HG03175 (cell line): ENCODE data around the gene MOK.
A peak's percentile ranks its signal among the peaks of the same experiment; 100 is the strongest.

ENCODE experiments used
- ATAC-seq: cut with Tn5 transposase; IDR thresholded peaks from one replicate; pipeline ENCODE4 v1.9.1; 2021; ENCODE audit warnings: mild to moderate bottlenecking, moderate library complexity; ENCODE audit not compliant: unreplicated experiment

The MOK gene

DNA sequence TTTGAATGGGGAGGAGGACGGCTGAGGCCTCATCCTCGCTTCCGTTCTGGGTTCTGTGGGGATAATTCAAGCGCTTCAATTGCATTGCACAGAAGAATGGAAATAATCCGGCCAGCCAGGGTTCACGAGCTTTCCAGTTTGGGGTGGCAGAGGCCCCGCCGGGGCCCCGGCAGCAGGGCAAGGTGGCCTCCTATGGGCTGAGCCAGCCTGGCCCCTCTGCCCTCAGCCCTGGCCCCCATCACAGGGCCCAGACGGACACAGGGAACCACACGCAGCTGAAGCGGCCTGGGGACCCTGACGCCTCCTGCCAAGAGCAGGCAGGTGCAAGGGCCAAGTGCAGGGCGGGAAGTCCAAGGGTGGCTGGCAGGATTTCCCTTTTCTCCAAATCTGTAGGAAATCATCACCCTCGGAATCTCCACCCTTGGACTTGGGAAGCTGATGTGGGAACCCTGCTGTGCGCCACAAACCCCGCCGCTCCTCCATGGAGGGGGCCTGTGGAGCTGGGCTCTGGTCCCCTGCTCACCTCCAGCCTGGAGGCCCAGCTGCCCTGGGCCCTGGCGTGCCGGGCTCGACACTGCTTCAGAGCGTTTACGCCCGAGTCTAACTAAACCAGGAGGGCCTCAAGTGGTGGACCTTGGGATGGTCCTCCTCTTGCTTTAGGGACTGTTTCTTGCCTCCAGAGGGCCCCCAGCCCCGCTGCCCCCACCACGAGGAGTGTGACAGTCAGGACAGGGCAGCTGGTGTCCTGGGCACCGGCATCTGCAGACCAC is 78.4 kb downstream of the MOK start:
- ATAC-seq = no peak

DNA sequence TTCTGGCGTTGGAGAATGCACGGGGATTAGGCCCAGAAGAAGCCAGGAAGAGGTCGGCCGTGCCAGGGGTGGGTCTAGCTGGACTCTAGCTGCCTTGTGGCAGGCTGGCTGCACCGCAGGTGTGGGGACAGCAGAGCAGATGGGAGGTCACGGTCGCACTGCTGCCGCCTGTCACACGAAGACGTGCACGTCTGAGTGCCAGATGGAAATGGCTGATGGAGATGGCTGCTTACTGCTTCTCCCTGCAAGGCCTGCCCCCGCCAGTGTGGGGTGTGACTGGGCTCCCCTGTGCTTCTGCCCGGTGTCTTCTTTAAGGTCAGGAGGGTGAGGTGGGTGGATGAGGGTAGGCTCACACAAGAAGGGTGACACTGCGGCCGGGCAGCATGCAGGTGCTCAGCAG is 79.0 kb downstream of the MOK start:
- no peak for ATAC-seq

DNA sequence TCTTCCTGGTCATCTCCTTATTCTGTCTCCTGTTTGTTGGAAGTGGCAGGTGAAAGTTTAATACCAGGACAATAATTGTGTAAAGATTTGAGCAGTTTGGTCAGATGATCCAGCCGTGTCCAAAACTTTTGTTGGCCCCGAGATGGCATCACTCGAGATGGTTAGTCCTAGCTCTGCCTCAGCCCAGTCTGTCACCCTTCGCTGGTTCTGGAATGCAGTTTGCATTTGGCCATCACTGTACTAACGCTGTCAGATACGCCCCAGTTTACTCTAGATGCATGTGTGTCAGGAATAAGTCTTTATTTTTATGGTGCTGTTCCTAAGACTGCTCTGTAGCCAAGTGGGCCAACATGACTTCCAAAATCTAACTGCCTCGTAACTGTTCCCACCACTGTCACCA is 79.6 kb downstream of the MOK start:
- ATAC-seq = no peak

DNA sequence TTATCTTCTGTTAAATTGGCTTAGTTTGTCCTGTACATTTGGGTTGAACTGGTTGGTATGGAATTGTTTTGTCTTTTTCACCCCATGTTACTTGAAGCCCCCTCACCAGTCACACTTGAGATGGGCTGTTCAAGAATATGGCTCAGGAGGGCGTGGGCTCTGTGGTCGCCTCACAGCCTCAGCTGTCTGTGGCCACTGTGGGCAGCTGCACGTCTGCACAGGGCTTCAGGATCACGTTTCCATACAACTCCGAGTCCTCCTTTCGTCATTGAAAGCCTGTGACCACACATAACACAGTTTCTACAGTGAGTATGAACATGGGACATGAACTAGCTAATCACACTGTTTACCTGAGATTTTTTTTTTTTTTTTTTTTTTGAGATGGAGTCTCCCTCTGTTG is 81.3 kb downstream of the MOK start:
- ATAC-seq = no peak

DNA sequence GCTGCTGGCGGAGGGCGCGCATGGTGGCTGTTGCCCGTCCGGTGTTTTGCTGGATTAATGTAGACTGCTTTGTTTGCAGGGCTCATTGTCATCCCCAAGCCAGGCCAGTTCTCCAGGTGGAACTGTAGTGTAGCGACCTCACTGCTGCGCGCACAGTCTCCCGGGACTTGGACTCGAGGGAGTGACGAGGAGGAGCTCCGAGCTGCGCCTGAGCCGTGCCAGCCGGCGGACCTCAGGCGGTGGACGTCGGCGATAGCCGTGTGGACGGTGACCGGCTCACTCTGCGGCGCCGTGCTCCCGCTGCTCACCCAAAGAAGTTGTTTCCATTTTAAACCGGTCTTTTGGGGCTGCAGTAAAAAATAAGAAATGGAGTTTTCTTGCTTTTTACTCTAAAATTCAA is 82.2 kb downstream of the MOK start:
- ATAC-seq = no peak

DNA sequence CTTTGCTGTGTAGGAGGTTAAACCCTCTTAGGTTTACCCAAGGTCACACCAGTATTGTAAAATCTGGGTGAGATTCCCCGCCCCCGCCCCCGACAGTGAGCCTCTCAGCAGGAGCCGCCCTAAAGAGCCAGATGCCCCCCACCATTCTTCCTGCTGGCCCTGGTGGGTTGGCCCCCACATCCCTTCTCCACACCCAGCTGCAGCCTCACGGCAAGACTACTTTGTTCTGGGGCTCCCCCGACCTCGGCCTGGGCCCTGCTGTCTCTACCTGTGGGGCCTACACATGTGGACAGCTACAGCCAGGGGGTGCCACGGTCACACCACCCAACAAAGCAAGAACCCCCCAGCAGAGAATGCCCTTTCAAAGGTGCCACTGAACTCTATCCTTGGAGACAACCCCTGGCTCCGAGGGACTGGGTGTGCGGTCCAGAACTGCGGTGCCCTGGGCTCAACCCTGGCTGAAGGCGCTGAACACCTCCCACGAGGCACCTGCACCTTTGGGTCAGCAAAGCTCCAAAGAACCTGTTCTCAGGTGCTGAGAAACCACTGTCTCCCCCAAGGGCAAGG is 82.9 kb downstream of the MOK start:
- ATAC-seq = no peak

DNA sequence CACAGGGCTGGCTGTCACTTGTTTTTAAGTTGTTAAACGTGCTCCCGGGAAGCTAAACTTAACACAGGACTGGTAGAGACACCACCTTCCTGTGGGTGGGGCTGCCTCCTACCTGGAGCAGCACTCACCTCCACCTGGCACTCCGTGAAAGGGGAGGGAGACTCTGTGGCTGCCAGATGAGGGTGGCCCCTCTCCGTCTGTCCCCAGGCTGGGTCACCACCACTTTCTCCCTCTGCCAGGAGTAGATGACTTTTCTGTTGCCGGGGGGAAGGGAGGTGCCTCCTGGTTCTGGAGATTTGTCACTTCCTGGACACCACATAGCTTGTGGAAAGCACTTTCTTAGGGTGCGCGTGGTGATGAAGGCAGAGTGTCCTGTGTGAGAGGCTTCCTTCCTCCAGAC is 83.9 kb downstream of the MOK start:
- ATAC-seq = no peak

DNA sequence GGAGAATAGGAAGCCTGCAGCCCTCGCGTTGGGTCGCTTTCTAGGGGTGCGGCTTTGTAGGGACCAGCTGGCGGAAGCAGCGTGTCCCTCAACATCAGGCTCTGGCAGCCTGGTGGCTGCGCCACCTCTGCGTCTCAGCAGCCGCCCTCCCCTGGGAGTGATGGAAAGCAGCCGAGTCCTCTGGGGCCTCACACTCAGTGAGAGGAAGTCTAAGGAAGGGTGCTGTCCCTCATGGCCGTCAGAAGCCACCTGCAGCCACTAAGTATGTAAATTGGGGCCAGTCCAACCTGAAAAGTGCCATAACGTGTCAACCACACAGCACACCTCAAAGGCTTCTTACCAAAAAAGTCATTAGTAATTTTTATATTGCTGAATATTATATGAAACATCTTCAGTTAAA is 84.9 kb downstream of the MOK start:
- ATAC-seq = peak; percentile 80

DNA sequence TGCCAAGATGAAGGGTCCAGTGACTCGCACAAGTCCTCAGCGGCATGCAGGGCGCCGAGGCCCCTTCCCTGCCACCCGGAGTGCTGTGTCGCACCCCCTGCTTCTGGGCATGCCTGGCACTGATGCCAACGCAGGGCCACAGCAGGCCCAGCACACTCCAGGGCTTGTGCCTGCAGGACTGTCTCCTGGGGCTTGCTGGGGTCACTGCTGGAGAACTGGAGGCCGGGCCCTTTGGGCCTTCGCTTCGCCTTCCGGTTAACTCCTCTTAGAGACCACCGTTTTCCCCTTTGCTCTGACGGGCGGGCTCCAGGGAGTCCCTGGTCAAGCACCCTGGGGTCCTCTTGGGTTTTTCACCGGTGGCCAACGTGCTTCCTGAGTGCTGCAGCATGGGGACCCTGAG is 85.6 kb downstream of the MOK start:
- ATAC-seq = no peak

DNA sequence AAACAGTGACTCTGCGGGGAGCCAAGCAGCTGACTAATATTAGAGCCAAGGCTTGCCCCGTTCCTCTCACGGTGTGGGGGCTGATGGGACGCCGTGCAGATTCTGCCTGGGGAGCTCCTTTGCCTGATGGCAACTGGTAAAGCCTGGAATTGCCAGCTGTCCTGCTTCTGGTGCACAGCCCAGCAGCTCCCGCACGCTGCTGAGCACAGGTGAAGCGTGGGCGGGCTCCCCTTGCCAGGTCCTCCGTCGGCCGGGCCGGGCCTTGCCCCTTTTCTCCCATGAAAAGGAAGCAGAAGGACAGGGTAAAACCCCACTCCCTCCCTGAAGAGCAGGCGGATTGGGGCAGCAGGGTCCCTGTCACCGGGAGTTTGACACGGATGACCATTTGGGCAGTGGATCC is 86.3 kb downstream of the MOK start:
- ATAC-seq = no peak

DNA sequence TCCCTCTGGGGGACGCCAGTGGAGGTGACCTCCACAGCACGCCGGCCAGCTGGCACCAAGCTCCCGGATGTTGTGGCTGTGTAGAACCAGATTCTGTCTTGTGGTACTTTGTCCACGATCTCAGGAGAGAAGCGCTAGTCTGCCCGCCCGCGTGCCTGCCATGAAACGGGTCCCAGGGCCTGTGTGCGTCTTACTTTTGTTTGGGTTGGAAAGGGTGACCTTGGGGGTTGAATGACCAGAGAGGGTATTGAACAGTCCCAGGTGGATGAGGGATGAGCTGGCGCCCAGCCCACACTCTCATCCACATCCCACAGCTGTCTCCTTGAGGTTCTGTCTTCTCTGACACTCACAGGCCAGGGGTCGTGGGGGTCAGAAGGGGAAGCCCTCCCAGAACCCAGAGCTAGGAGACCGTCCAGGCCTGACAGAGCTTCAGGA is 87.0 kb downstream of the MOK start:
- ATAC-seq = no peak

DNA sequence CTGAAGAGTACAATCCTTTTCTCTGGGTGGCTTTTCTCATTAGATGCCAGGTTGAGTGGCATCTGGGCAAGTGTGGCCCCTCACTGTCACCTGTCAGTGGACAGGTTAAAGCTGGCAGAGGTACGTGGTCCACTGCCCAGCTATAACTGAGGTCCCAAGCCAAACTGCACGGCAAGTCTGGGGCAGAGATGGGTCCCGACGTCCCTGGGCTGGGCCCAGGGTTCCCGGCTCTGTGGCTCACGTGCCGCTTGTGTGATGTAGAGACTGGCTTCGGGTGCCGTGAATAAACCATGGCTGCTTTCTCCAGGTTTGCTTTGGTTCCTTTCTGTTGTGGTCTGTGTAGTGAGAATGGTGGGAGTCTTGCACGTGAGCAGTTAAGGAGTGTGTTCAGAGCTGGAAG is 87.6 kb downstream of the MOK start:
- ATAC-seq = no peak

DNA sequence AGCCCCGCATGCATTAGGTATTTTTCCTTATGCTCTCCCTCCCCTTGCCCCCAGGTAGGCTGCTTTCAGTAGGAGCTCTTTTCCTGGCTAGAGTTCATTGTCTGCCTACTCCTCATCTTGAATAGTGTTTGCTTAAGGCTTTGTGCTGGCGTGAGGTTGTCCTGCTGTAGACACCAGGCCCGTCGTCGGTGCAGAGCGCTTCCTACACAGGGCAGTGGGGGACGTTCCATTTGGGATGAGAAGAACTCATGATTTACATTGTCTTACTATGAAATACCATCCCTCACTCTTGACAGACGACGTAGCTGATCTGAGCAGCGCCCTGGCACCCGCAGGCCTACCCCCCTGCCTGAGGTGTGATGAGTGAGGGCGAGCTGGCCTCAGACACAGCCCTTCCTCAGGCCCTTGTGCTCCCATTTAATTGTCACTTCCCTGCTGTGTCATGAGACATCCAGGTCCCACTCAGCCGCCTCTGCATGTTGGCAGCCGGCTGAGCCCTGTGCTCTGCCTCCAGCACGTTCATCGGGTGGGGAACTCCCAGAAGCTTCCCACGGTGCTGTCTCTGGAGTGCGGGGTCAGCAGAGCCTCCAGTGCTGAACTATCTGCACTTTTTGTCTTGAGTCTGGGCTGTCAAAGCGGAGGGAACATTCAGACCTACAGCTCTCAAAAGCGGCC is 89.3 kb downstream of the MOK start:
- no peak for ATAC-seq

DNA sequence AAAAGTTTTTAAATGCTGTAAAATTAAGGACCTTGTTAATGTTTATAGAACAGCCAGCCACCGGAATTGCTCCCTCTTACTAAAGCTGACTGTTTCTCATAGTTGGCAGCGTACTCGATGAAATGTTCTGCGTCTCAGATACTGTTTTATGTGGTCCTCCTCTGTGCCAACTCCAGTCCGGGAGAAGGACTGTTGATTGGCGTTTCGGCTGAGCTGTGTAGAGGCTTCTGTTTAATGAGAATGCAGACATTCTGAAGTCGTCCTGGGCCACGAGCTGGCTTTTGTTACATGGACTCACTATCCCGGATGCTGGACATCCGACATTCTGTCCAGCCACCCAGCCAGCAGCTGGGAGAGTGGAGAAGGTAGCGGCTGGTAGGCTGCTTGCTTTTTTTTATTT is 89.9 kb downstream of the MOK start:
- no peak for ATAC-seq

DNA sequence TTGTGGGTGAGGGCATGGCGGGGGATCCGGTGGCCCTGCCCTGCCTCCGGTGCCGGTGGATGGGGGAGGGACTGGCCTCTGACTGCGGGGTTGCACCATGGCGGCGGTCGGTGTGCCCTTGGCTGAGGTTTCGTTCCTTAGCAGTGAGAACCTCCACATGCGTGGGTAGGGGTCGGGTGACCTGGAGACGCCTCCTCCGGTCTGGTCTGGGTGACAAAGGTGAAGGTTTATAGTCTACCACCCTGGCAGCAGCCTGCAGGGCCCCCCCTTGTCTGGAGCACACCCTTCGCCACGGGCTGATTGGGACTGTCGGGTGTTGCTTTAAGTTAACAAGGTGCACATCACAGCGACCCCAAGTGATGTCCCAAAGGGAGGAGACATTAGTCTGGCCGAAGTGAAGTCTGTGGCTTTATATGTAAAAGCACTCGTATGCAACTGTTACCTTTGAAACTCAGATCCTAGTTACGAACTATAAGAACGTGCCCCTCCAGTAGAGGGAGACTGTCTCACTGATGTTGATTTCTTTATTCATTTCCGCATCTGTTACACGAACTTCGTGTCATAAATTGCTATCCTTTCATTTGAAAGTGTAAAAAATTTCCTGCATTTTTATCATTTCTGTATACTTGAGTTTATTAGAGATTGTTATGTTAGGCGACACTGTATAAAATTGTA is 90.8 kb downstream of the MOK start:
- no peak for ATAC-seq

DNA sequence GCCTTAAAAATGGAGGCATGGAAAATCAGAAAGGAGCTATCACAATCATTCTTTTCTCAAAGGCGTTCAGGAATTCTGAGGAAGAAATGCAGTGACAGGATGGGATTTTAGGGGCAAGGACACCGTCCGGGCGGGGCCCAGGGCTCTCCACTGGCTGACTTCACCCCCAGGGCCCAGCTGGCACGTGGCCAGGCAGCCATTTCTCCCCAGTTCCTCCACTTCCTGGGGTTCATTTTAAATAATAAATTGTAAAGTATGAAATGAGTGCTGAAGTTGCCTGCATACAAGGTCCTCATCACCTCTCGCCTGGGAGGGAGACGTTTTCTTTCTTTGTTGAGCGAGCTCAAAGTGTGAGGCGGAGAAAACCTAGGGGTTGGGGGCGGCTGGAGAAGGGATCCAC is 91.5 kb downstream of the MOK start:
- ATAC-seq = no peak

DNA sequence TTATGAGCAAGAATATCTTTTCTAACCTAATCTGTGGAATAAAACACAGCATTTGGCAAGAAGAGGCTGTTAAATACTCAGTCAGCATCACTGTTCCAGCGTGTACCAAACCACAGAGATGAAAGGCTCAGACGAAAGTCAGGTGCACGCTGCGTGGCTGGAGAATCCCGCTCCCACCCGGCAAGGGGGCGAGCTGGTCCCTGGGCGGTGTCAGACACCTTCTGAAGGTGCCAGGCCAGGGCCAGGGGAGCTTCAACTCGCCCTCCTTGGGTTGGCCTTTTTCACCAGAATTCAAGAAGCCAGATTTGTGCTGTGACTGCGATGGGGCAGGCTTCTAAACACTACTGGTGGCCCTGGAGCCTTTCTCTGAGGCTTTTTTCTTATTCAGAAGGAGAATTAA is 92.1 kb downstream of the MOK start:
- no peak for ATAC-seq

DNA sequence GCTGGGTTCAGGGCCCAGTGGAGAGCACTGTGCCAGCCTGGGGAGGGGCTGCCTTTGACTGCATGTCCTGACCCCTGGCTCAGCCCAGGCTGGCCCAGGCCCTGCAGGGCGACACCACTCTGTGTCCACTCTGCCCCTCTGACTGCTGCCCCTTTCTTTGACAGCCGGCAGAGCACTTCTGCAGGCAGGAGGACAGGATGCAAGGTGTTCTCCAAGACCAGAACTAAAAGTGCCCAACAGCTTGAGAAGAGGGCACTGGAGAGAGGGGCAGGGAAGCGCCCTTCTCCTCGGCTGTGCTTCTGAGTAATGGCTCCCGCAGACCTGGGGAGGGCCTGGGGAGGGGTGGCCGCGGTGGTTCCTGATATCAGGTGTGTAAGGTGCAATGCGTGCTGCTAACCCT is 92.6 kb downstream of the MOK start:
- ATAC-seq = no peak

DNA sequence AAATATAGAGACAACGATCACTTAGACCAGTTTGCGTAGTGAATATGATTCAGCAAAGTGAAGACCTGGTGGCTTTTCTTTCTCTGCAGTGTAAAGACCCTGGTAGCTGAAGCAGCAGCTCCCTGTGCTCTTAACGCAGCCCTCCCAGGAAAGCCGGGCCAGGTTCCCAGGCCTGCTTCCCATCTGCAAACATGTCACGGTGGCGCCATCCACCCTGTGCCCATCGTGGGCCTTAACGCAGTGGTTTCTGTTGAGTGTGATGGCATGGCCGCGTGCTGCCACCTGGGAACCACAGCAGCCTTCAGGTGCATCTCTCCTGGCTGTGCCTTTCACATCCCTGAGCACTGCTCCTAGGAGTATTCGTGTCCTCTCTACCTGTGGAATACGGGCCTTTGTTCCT is 93.7 kb downstream of the MOK start:
- ATAC-seq = no peak

DNA sequence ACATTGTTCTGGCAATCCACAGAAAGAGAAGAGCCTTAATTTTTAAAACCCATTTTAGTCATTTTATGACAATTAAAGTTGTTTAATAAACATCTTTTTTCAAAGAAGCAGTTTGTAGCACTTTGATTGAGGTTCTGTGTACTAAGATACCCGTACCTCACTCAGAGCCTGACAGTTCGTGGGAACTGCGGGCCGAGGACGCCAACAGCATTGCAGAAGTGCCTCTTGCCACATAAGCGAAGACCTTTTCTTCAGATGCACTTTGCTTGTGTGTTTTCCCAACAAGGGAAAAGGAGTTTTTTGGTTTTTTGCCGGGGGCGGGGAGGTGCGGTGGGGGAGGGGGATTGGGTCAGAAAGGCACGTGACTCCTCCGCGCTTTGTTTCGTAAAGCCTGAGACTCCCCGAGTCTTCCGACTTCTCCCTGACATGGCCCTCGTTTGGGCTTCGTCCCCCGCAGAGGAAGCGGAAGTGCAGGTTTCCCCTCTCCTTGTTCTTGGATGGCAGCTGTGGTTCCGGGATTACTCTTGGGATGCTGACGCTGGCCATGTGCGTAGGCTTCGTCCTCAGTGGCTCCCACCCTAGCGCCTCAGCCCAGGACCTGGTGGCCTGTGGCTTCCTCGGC is 94.4 kb downstream of the MOK start:
- no peak for ATAC-seq

DNA sequence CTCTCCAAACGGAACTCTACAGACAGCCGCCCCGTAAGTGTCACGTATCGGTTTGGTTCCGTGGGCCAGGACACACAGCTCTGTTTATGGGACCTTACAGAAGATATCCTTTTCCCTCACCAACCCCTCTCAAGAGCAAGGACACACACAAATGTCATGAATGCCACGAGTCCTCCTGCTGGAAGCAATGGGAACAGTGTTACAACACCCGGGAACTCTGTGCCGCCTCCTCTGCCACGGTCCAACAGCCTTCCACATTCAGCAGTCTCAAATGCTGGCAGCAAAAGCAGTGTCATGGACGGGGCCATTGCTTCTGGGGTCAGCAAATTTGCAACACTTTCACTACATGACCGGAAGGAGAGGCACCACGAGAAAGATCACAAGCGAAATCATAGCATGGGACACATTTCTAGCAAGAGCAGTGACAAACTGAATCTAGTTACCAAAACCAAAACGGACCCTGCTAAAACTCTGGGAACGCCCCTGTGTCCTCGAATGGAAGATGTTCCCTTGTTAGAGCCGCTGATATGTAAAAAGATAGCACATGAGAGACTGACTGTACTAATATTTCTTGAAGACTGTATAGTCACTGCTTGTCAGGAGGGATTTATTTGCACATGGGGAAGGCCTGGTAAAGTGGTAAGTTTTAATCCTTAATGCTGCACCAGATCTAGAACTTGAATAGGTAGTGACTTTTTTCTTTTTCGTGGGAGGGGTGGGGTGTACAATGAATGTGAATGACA is 95.6 kb downstream of the MOK start:
- ATAC-seq = no peak
